ENCODE measurements around the gene ST13. TPM values are rescaled to one million over a fixed set of nuclear protein-coding genes. Genes with fewer than 3 reads are reported as not detected.

ST13 gene
- total RNA-seq, 6 experiments from 2014 or later: 70.3 to 262 (median 143) TPM

- no peaks in the 10 kb centered on the region for H3K27me3 ChIP-seq
- H3K36me3 ChIP-seq: peaks cover 0 to 1% (median 0%) of the 10 kb centered on the region in 4 donors
- TF ChIP-seq POLR2A (IDR thresholded peaks at IDR 0.05): no peak
- TF ChIP-seq CTCF (IDR thresholded peaks at IDR 0.05): no peak
- no peak overlapping the region for H3K4me3 ChIP-seq
- ATAC-seq (no peak), DNase-seq (no peak)
- H3K9me3 ChIP-seq: no peaks in the 10 kb centered on the region
- no peak overlapping the region for H3K27ac ChIP-seq
- H3K4me1 ChIP-seq: peaks cover 0 to 9% (median 2%) of the 10 kb centered on the region in 4 donors
- intact Hi-C loops (cut with DNase I): no loop called here
Measured at GRCh38 chr22:40813912-40814315, 42.5 kb downstream of the ST13 start.

- intact Hi-C loops (cut with DNase I): no loop called here
- H3K9me3 ChIP-seq: no peaks in the 10 kb centered on the region
- H3K27ac ChIP-seq: no peak overlapping the region
- H3K4me3 ChIP-seq: no peak overlapping the region
- TF ChIP-seq POLR2A (IDR thresholded peaks at IDR 0.05): no peak
- no peak for TF ChIP-seq CTCF (IDR thresholded peaks at IDR 0.05)
- no peaks in the 10 kb centered on the region for H3K4me1 ChIP-seq
- 56% methylated on average over 6 of the region's 6 CpGs for whole genome bisulfite sequencing (ENCODE audit: insufficient coverage, low coverage, low lambda C conversion rate, missing lambda C conversion rate)
- no peaks in the 10 kb centered on the region for H3K36me3 ChIP-seq
- no peak for ATAC-seq
- no peak for DNase-seq
- no peaks in the 10 kb centered on the region for H3K27me3 ChIP-seq
Measured at GRCh38 chr22:40808018-40808841, 48.2 kb downstream of the ST13 start.

GRCh38 chr22:40806711-40807110, 49.7 kb downstream of the ST13 start:
- WGBS (ENCODE audit: insufficient coverage, low coverage, low lambda C conversion rate, missing lambda C conversion rate): 88% methylated on average over 3 of the region's 3 CpGs

GRCh38 chr22:40805699-40806203, 50.7 kb downstream of the ST13 start:
- TF ChIP-seq POLR2A (IDR thresholded peaks at IDR 0.05) (no peak), CTCF (IDR thresholded peaks at IDR 0.05) (no peak)
- Histone ChIP-seq H3K27ac (no peak overlapping the region), H3K4me3 (no peak overlapping the region), H3K27me3 (no peaks in the 10 kb centered on the region), H3K36me3 (no peaks in the 10 kb centered on the region), H3K9me3 (no peaks in the 10 kb centered on the region), H3K4me1 (no peaks in the 10 kb centered on the region)
- ATAC-seq (no peak), DNase-seq (no peak)
- WGBS (ENCODE audit: insufficient coverage, low coverage, low lambda C conversion rate, missing lambda C conversion rate): 94% methylated on average over 3 of the region's 3 CpGs
- intact Hi-C loops (cut with DNase I): no loop called here

More at GRCh38 chr22:40806711-40807110, 49.7 kb downstream of the ST13 start:
- DNase-seq (no peak), ATAC-seq (no peak)
- H3K9me3 ChIP-seq: no peaks in the 10 kb centered on the region
- H3K4me3 ChIP-seq: no peak overlapping the region
- H3K4me1 ChIP-seq: no peaks in the 10 kb centered on the region
- no peak overlapping the region for H3K27ac ChIP-seq
- no peaks in the 10 kb centered on the region for H3K36me3 ChIP-seq
- H3K27me3 ChIP-seq: no peaks in the 10 kb centered on the region
- no peak for TF ChIP-seq POLR2A (IDR thresholded peaks at IDR 0.05)
- no peak for TF ChIP-seq CTCF (IDR thresholded peaks at IDR 0.05)
- intact Hi-C loops (cut with DNase I): no loop called here
